Measurements from ENCODE around the gene BOLA1. TPM values are rescaled to one million over a fixed set of nuclear protein-coding genes. Genes with fewer than 3 reads are reported as not detected.

The BOLA1 gene
- total RNA-seq, 1 experiment from 2014 or later, result 17.4 TPM

- CTCF ChIA-PET, result no interaction called here
- no peak for DNase-seq (ENCODE audit: unreplicated experiment)
Measured at GRCh38 chr1:149927056-149927562, 27.7 kb downstream of the BOLA1 start.

GRCh38 chr1:149927563-149928400 lies 28.4 kb downstream of the BOLA1 start, which contains the start of gene SF3B4:
SF3B4 (minus strand) TSS chr1:149927803; CDS start chr1:149927759, 44 bp downstream.
- intact Hi-C loops (cut with micrococcal nuclease), result loop anchor here (2.0 kb wide), 1 partner anchor 39 kb away; no protein-coding TSS in a partner anchor
- Mint-ChIP-seq H3K27me3 (ENCODE audit: insufficient read depth, unreplicated experiment) (no peaks in the 10 kb centered on the region), H3K9me3 (ENCODE audit: unreplicated experiment) (no peaks in the 10 kb centered on the region), H3K4me1 (ENCODE audit: insufficient read depth, unreplicated experiment) (peaks cover 71% of the 10 kb centered on the region), H3K27ac (ENCODE audit: low read depth, unreplicated experiment) (peak within 1 kb of the TSS; percentile 87), H3K4me3 (ENCODE audit: unreplicated experiment) (peak within 1 kb of the TSS; percentile 99), H3K36me3 (ENCODE audit: insufficient read depth, unreplicated experiment) (peaks cover 45% of the 10 kb centered on the region)
- ChIA-PET POLR2A (interaction anchor here (0.7 to 7.3 kb wide), 23 partner anchors 10 to 942 kb away, joined by 3 to 228 read pairs (median 5); partner anchors contain the start of genes BOLA1, MTMR11, OTUD7B and VPS45), CTCF (interaction anchor here (0.6 to 0.9 kb wide), 7 partner anchors 10 to 283 kb away, joined by 3 to 5 read pairs (median 3); no protein-coding TSS in a partner anchor)
- TF ChIP-seq CTCF (IDR thresholded peaks at IDR 0.05; ENCODE audit: unreplicated experiment), result no peak
- DNase-seq (ENCODE audit: unreplicated experiment), result peak; percentile 98
- TSS peak; percentile 93 for BruUV-seq (replicated peaks)

More at GRCh38 chr1:149927056-149927562, 27.7 kb downstream of the BOLA1 start:
- Mint-ChIP-seq H3K4me1 (ENCODE audit: insufficient read depth, unreplicated experiment) (peaks cover 71% of the 10 kb centered on the region), H3K9me3 (ENCODE audit: unreplicated experiment) (no peaks in the 10 kb centered on the region), H3K4me3 (ENCODE audit: unreplicated experiment) (peak overlapping the region; percentile 99), H3K27me3 (ENCODE audit: insufficient read depth, unreplicated experiment) (no peaks in the 10 kb centered on the region), H3K36me3 (ENCODE audit: insufficient read depth, unreplicated experiment) (peaks cover 49% of the 10 kb centered on the region), H3K27ac (ENCODE audit: low read depth, unreplicated experiment) (peak overlapping the region; percentile 87)
- POLR2A ChIA-PET, result interaction anchor here (2.3 to 6.3 kb wide), 3 partner anchors 11 to 83 kb away, joined by 36 to 177 read pairs (median 43); partner anchors contain the start of genes MTMR11 and OTUD7B
- intact Hi-C loops (cut with micrococcal nuclease), result loop anchor here (2.0 kb wide), 1 partner anchor 38 kb away; no protein-coding TSS in a partner anchor
- no peak for TF ChIP-seq CTCF (IDR thresholded peaks at IDR 0.05; ENCODE audit: unreplicated experiment)
- no TSS peak for BruUV-seq (replicated peaks)

GRCh38 chr1:149928401-149928724 lies 29.0 kb downstream of the BOLA1 start:
- intact Hi-C loops (cut with micrococcal nuclease), result no loop called here
- POLR2A ChIA-PET, result interaction anchor here (0.7 to 7.3 kb wide), 23 partner anchors 10 to 942 kb away, joined by 3 to 228 read pairs (median 5); partner anchors contain the start of genes BOLA1, MTMR11, OTUD7B and VPS45
- Mint-ChIP-seq H3K9me3 (ENCODE audit: unreplicated experiment) (no peaks in the 10 kb centered on the region), H3K27ac (ENCODE audit: low read depth, unreplicated experiment) (peak overlapping the region; percentile 87), H3K4me1 (ENCODE audit: insufficient read depth, unreplicated experiment) (peaks cover 67% of the 10 kb centered on the region), H3K36me3 (ENCODE audit: insufficient read depth, unreplicated experiment) (peaks cover 39% of the 10 kb centered on the region), H3K4me3 (ENCODE audit: unreplicated experiment) (peak overlapping the region; percentile 99), H3K27me3 (ENCODE audit: insufficient read depth, unreplicated experiment) (no peaks in the 10 kb centered on the region)
- no peak for TF ChIP-seq CTCF (IDR thresholded peaks at IDR 0.05; ENCODE audit: unreplicated experiment)
- CTCF ChIA-PET, result interaction anchor here (0.6 to 1.6 kb wide), 8 partner anchors 9 to 282 kb away, joined by 3 to 6 read pairs (median 3); no protein-coding TSS in a partner anchor
- no peak for DNase-seq (ENCODE audit: unreplicated experiment)
- BruUV-seq (replicated peaks), result no TSS peak

GRCh38 chr1:149929856-149930255 lies 30.5 kb downstream of the BOLA1 start:
- CTCF ChIA-PET, result interaction anchor here (1.0 to 1.6 kb wide), 5 partner anchors 8 to 41 kb away, joined by 3 to 6 read pairs (median 4); a partner anchor contains a TSS
- H3K27ac Mint-ChIP-seq (ENCODE audit: low read depth, unreplicated experiment), result peak overlapping the region; percentile 61
- peaks cover 24% of the 10 kb centered on the region for H3K36me3 Mint-ChIP-seq (ENCODE audit: insufficient read depth, unreplicated experiment)
- H3K27me3 Mint-ChIP-seq (ENCODE audit: insufficient read depth, unreplicated experiment), result no peaks in the 10 kb centered on the region
- no TSS peak for BruUV-seq (replicated peaks)
- no peaks in the 10 kb centered on the region for H3K9me3 Mint-ChIP-seq (ENCODE audit: unreplicated experiment)
- H3K4me3 Mint-ChIP-seq (ENCODE audit: unreplicated experiment), result no peak overlapping the region
- no peak for DNase-seq (ENCODE audit: unreplicated experiment)
- TF ChIP-seq CTCF (IDR thresholded peaks at IDR 0.05; ENCODE audit: unreplicated experiment), result no peak
- intact Hi-C loops (cut with micrococcal nuclease), result no loop called here
- POLR2A ChIA-PET, result interaction anchor here (0.6 to 7.3 kb wide), 5 partner anchors 8 to 181 kb away, joined by 3 to 228 read pairs (median 6); partner anchors contain the start of gene MTMR11
- H3K4me1 Mint-ChIP-seq (ENCODE audit: insufficient read depth, unreplicated experiment), result peaks cover 54% of the 10 kb centered on the region

All from MCF 10A (cell line).